ENCODE results near the gene BCAR3.

- TF ChIP-seq YY1 (IDR thresholded peaks at IDR 0.05; ENCODE audit: insufficient read depth, insufficient read length) (no peak), ZNF274 (IDR thresholded peaks at IDR 0.05; ENCODE audit: low read depth, low read length) (no peak)
Measured at GRCh38 chr1:93598861-93599439, 82.7 kb downstream of the BCAR3 start.

All from NT2/D1 (cell line).